HG02642 (cell line): ENCODE data around the gene TNNC1.

Experiments used
- ATAC-seq: cut with Tn5 transposase; IDR thresholded peaks from one replicate; pipeline ENCODE4 v1.9.1; 2021; ENCODE audit warnings: mild to moderate bottlenecking; ENCODE audit not compliant: unreplicated experiment, poor library complexity

The TNNC1 gene

GRCh38 chr3:52484680-52485461 lies 31.0 kb upstream of the TNNC1 start:
- no peak for ATAC-seq

- no peak for ATAC-seq
Measured at GRCh38 chr3:52483577-52484381, 29.9 kb upstream of the TNNC1 start.

GRCh38 chr3:52483081-52483480 lies 29.2 kb upstream of the TNNC1 start:
- ATAC-seq, result no peak

GRCh38 chr3:52481819-52482521 lies 28.1 kb upstream of the TNNC1 start:
- ATAC-seq, result no peak

GRCh38 chr3:52480768-52481715 lies 27.2 kb upstream of the TNNC1 start:
- no peak for ATAC-seq

- no peak for ATAC-seq
Measured at GRCh38 chr3:52479877-52480575, 26.2 kb upstream of the TNNC1 start.

GRCh38 chr3:52479037-52479876 lies 25.4 kb upstream of the TNNC1 start:
- no peak for ATAC-seq

GRCh38 chr3:52477796-52478095 lies 23.9 kb upstream of the TNNC1 start:
- no peak for ATAC-seq

GRCh38 chr3:52477076-52477795 lies 23.4 kb upstream of the TNNC1 start:
- no peak for ATAC-seq

GRCh38 chr3:52473026-52473425 lies 19.2 kb upstream of the TNNC1 start:
- no peak for ATAC-seq

- no peak for ATAC-seq
Measured at GRCh38 chr3:52472239-52473000, 18.6 kb upstream of the TNNC1 start.

GRCh38 chr3:52471371-52472238 lies 17.8 kb upstream of the TNNC1 start:
- ATAC-seq, result no peak

- no peak for ATAC-seq
Measured at GRCh38 chr3:52470920-52471319, 17.1 kb upstream of the TNNC1 start.

GRCh38 chr3:52469001-52469400 lies 15.2 kb upstream of the TNNC1 start:
- no peak for ATAC-seq

- ATAC-seq, result no peak
Measured at GRCh38 chr3:52468336-52468735, 14.5 kb upstream of the TNNC1 start.

GRCh38 chr3:52463416-52463815 lies 9.6 kb upstream of the TNNC1 start:
- no peak for ATAC-seq
